Sigmoid colon (tissue), 7 donors: ENCODE data around the gene NDE1. TPM values are rescaled to one million over a fixed set of nuclear protein-coding genes. Genes with fewer than 3 reads are reported as not detected.
"Not testable (repeated sequence)": the region's sequence is repeated elsewhere in the genome, so short reads cannot be mapped to it uniquely, and the experiment has no call there.

Experiments
- DNase-seq: peaks from one replicate; pipeline ENCODE4 v3.0.0-alpha.2; 2019
- H3K27ac ChIP-seq, 4 donors: fragments of 200-600 bp; sonication (generic); one replicate each; pipeline ENCODE4 v1.5.1; 2016 to 2019; ENCODE audit warnings: mild to moderate bottlenecking in 1 of 4
- H3K27me3 ChIP-seq, 3 donors: fragments of 200-600 bp; sonication (generic); one replicate each; pipeline ENCODE4 v1.5.1; 2019; ENCODE audit warnings: mild to moderate bottlenecking in 1 of 3
- H3K36me3 ChIP-seq, 4 donors: fragments of 200-600 bp; sonication (generic); one replicate each; pipeline ENCODE4 v1.5.1; 2016 to 2019
- H3K4me1 ChIP-seq, 4 donors: fragments of 200-600 bp; sonication (generic); one replicate each; pipeline ENCODE4 v1.5.1; 2017 to 2019
- H3K4me3 ChIP-seq, 4 donors: fragments of 200-600 bp; sonication (generic); one replicate each; pipeline ENCODE4 v1.5.1; 2017 to 2019; ENCODE audit warnings: mild to moderate bottlenecking in 2 of 4, moderate library complexity in 1 of 4
- H3K9me3 ChIP-seq, 4 donors: fragments of 200-600 bp in 3 of 4; sonication (generic) in 3 of 4; one replicate each; pipeline versions ENCODE4 v1.5.1 to v1.6.1; 2013 to 2019
- EP300 ChIP-seq, 4 donors: sonication (generic); formaldehyde crosslinking; IDR thresholded peaks; one replicate each; pipeline ENCODE4 v1.6.1; 2017; ENCODE audit warnings: antibody characterized with exemption in 4 of 4
- POLR2A ChIP-seq, 2 donors: fragments of 450-650 bp; IDR thresholded peaks; one replicate each; pipeline ENCODE4 v1.6.1; 2016; ENCODE audit warnings: antibody characterized with exemption in 2 of 2, mild to moderate bottlenecking in 2 of 2, moderate library complexity in 2 of 2
- POLR2AphosphoS5 ChIP-seq, 4 donors: sonication (generic); formaldehyde crosslinking; IDR thresholded peaks; one replicate each; pipeline ENCODE4 v1.6.1; 2017; ENCODE audit warnings: antibody characterized with exemption in 4 of 4
- WGBS, 2 donors: extraction: QIAGEN DNeasy Blood & Tissue Kit; methylation state at CpG; one replicate each; pipeline ENCODE4 v1.1.7; 2013; 5-methylcytosine and 5-hydroxymethylcytosine counted together
- intact Hi-C: fragments of 100-400 bp; cut with DNase I; formaldehyde crosslinking; loops from one replicate; pipeline ENCODE4 v1.15.1; 2023
- polyA plus RNA-seq, 3 donors: library from polyadenylated mRNA; stranded (reverse); fragments of 200-250 nt; gene quantifications; one replicate each; pipeline ENCODE4 v1.2.3, GENCODE V29; 2013
- total RNA-seq, 4 donors: library from RNA; depleted of rRNA; stranded (reverse); fragments of >200 nt; gene quantifications; one replicate each; pipeline ENCODE4 v1.1.0, GENCODE V29; 2016
- TF ChIP-seq, protein P1 (sequence below), 4 experiments: fragments of 450-650 bp in 3 of 4; fragments of 200-600 bp in 1 of 4; IDR thresholded peaks; one replicate each; pipeline ENCODE4 v1.5.1; 2016 to 2019; ENCODE audit warnings: antibody characterized with exemption in 4 of 4, mild to moderate bottlenecking in 3 of 4, moderate library complexity in 2 of 4
- donor health status: healthy with polysubstance abuse.
- donor health status: Bipolar disorder and iron deficiency.
- donor health status: healthy.

The NDE1 gene
- total and polyA plus RNA-seq, 7 donors = 11.3 to 86.1 (median 29.3) TPM

DNA sequence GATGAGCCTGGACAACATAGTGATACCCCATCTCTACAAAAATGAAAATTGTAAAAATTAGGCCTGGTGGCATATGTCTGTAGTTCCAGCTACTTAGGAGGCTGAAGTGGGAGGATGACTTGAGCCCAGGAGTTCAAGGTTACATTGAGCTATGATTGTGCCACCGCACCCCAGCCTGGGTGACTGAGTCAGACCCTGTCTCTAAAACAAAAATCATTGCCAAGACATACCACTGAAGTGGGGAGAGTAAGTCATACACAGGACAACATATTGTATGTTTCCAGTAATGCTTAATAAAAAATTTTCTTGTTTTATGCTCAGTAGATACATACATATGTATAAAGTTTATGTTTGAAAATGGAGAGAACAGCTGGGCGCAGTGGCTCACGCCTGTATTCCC is 39.2 kb downstream of the NDE1 start:
- Histone ChIP-seq H3K36me3 (peaks cover 6 to 89% (median 32%) of the 10 kb centered on the region in 4 donors), H3K27me3 (no peaks in the 10 kb centered on the region), H3K9me3 (no peaks in the 10 kb centered on the region), H3K4me3 (no peak overlapping the region), H3K27ac (no peak overlapping the region), H3K4me1 (no peaks in the 10 kb centered on the region)
- DNase-seq = no peak
- TF ChIP-seq POLR2A (IDR thresholded peaks at IDR 0.05) = no peak
- no peak for TF ChIP-seq EP300 (IDR thresholded peaks at IDR 0.05)
- TF ChIP-seq, protein P1, sequence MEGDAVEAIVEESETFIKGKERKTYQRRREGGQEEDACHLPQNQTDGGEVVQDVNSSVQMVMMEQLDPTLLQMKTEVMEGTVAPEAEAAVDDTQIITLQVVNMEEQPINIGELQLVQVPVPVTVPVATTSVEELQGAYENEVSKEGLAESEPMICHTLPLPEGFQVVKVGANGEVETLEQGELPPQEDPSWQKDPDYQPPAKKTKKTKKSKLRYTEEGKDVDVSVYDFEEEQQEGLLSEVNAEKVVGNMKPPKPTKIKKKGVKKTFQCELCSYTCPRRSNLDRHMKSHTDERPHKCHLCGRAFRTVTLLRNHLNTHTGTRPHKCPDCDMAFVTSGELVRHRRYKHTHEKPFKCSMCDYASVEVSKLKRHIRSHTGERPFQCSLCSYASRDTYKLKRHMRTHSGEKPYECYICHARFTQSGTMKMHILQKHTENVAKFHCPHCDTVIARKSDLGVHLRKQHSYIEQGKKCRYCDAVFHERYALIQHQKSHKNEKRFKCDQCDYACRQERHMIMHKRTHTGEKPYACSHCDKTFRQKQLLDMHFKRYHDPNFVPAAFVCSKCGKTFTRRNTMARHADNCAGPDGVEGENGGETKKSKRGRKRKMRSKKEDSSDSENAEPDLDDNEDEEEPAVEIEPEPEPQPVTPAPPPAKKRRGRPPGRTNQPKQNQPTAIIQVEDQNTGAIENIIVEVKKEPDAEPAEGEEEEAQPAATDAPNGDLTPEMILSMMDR (IDR thresholded peaks at IDR 0.05) = no peak
- TF ChIP-seq POLR2AphosphoS5 (IDR thresholded peaks at IDR 0.05) = no peak
- intact Hi-C loops = no loop called here
- 97 to 99% methylated on average over 3 of the region's 3 CpGs for WGBS, 2 donors

DNA sequence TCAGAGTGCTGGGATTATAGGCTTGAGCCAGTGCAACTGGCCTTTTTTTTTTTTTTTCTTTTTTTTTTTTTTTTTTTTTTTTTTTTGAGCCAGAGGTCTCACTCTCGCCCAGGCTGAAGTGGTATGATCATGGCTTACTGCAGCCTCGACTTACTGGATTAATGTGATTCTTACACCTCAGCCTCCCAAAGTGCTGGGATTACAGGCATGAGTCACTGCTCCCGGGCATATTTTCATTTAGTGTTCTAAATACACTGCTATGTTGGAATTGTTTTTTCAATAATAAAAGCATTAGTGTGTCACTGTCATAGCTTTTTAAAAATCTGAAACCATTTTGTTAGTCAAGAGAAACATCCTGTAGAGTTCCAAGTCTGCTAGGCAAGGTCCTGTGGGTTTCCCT is 40.3 kb downstream of the NDE1 start:
- Histone ChIP-seq H3K9me3 (no peaks in the 10 kb centered on the region), H3K36me3 (peaks cover 6 to 90% (median 39%) of the 10 kb centered on the region in 4 donors), H3K4me3 (no peak overlapping the region), H3K27ac (no peak overlapping the region), H3K4me1 (no peaks in the 10 kb centered on the region), H3K27me3 (no peaks in the 10 kb centered on the region)
- intact Hi-C loops = no loop called here
- TF ChIP-seq POLR2A (IDR thresholded peaks at IDR 0.05) = no peak
- TF ChIP-seq EP300 (IDR thresholded peaks at IDR 0.05) = no peak
- no peak for TF ChIP-seq POLR2AphosphoS5 (IDR thresholded peaks at IDR 0.05)
- TF ChIP-seq, protein P1 (IDR thresholded peaks at IDR 0.05) = no peak
- whole genome bisulfite sequencing, 2 donors = 83 to 88% methylated on average over 3 of the region's 3 CpGs
- DNase-seq = no peak

GRCh38 chr16:15691046-15691445 is 41.0 kb downstream of the NDE1 start:
- Histone ChIP-seq H3K4me3 (no peak overlapping the region), H3K27me3 (no peaks in the 10 kb centered on the region), H3K4me1 (no peaks in the 10 kb centered on the region), H3K27ac (no peak overlapping the region), H3K36me3 (peaks cover 6 to 93% (median 39%) of the 10 kb centered on the region in 4 donors), H3K9me3 (no peaks in the 10 kb centered on the region)
- no peak for DNase-seq
- WGBS, 2 donors = 94 to 96% methylated on average over 10 of the region's 10 CpGs
- TF ChIP-seq POLR2A (IDR thresholded peaks at IDR 0.05) (no peak), EP300 (IDR thresholded peaks at IDR 0.05) (no peak), POLR2AphosphoS5 (IDR thresholded peaks at IDR 0.05) (no peak)
- TF ChIP-seq, protein P1 (IDR thresholded peaks at IDR 0.05) = no peak
- intact Hi-C loops = no loop called here

GRCh38 chr16:15692508-15692907 is 42.5 kb downstream of the NDE1 start:
- peaks cover 6 to 96% (median 43%) of the 10 kb centered on the region in 4 donors for H3K36me3 ChIP-seq
- H3K4me3 ChIP-seq, DNase-seq, intact Hi-C loops, H3K27ac ChIP-seq, H3K4me1 ChIP-seq, H3K9me3 ChIP-seq, H3K27me3 ChIP-seq: not testable (repeated sequence)
- WGBS, 2 donors = 86 to 94% methylated on average over 1 of the region's 1 CpG

DNA sequence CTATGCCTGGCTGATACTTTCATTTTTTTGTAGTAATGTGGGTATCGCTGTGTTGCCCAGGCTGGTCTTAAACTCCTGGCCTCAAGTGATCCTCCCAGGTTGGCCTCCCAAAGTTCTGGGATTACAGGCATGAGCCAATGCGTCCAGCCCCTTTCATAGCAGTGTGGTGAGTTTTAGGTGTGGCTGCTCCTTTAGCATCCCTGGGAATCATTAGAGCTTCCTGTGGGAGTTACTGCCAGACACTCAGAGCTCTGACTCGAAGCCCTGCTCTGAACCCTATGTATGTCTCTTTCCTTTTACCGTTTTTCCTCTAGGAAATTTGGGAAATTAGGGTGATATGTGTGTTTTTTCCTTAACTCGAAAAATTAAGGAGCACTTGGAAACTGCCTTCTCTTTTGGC is 44.5 kb downstream of the NDE1 start:
- H3K36me3 ChIP-seq = peaks cover 6 to 99% (median 50%) of the 10 kb centered on the region in 4 donors
- H3K27ac ChIP-seq = no peak overlapping the region
- H3K9me3 ChIP-seq = no peaks in the 10 kb centered on the region
- intact Hi-C loops = no loop called here
- TF ChIP-seq, protein P1 (IDR thresholded peaks at IDR 0.05) = no peak
- no peak for TF ChIP-seq EP300 (IDR thresholded peaks at IDR 0.05)
- no peak for TF ChIP-seq POLR2AphosphoS5 (IDR thresholded peaks at IDR 0.05)
- TF ChIP-seq POLR2A (IDR thresholded peaks at IDR 0.05) = no peak
- H3K4me1 ChIP-seq = no peaks in the 10 kb centered on the region
- no peaks in the 10 kb centered on the region for H3K27me3 ChIP-seq
- no peak for DNase-seq
- H3K4me3 ChIP-seq = no peak overlapping the region
- WGBS, 2 donors = 94 to 95% methylated on average over 5 of the region's 5 CpGs
